Activated CD4-positive, alpha-beta T cell treated with anti-CD3 and anti-CD28 coated beads for 24 hours (primary cell): ENCODE data around the gene OR2T2.
"Not testable (repeated sequence)": the region's sequence is repeated elsewhere in the genome, so short reads cannot be mapped to it uniquely, and the experiment has no call there.

ENCODE experiments used
- DNase-seq, 2 donors: peaks; one replicate each; pipeline ENCODE4 v3.0.0-alpha.2; 2020; ENCODE audit warnings: low read depth in 2 of 2

OR2T2 gene

GRCh38 chr1:248445399-248445798, at the start of gene OR2T2:
TSS of gene OR2T2 (plus strand) at chr1:248445637. CDS start at chr1:248452798, 7,161 bp downstream.
- DNase-seq: not testable (repeated sequence)

- no peak for DNase-seq
Measured at GRCh38 chr1:248402748-248403147, 42.7 kb upstream of the OR2T2 start, which contains the start of gene OR2T1. TSS of gene OR2T1 (plus strand) at chr1:248403048. CDS start at chr1:248406148, 3,100 bp downstream.

GRCh38 chr1:248404024-248404423, 41.4 kb upstream of the OR2T2 start:
- no peak for DNase-seq

- DNase-seq: no peak
Measured at GRCh38 chr1:248406721-248407692, 38.4 kb upstream of the OR2T2 start.

- no peak for DNase-seq
Measured at GRCh38 chr1:248416226-248416625, 29.2 kb upstream of the OR2T2 start.

- DNase-seq: no peak
Measured at GRCh38 chr1:248417854-248418253, 27.6 kb upstream of the OR2T2 start.

GRCh38 chr1:248421384-248421783, 24.1 kb upstream of the OR2T2 start:
- no peak for DNase-seq

GRCh38 chr1:248427526-248428191, 17.8 kb upstream of the OR2T2 start:
- DNase-seq: not testable (repeated sequence)

- not testable (repeated sequence) for DNase-seq
Measured at GRCh38 chr1:248428192-248428533, 17.3 kb upstream of the OR2T2 start.

GRCh38 chr1:248431683-248432082, 13.8 kb upstream of the OR2T2 start:
- not testable (repeated sequence) for DNase-seq

- not testable (repeated sequence) for DNase-seq
Measured at GRCh38 chr1:248432201-248432600, 13.2 kb upstream of the OR2T2 start.

- DNase-seq: not testable (repeated sequence)
Measured at GRCh38 chr1:248433811-248434415, 11.5 kb upstream of the OR2T2 start.

GRCh38 chr1:248434913-248435312, 10.5 kb upstream of the OR2T2 start:
- not testable (repeated sequence) for DNase-seq

- DNase-seq: not testable (repeated sequence)
Measured at GRCh38 chr1:248436303-248436702, 9.1 kb upstream of the OR2T2 start.

GRCh38 chr1:248438668-248439067, 6.8 kb upstream of the OR2T2 start:
- not testable (repeated sequence) for DNase-seq

GRCh38 chr1:248439283-248439682, 6.2 kb upstream of the OR2T2 start:
- not testable (repeated sequence) for DNase-seq

GRCh38 chr1:248442500-248443277, 2.7 kb upstream of the OR2T2 start:
- DNase-seq: not testable (repeated sequence)

GRCh38 chr1:248444603-248445002, 834 bp upstream of the OR2T2 start:
- DNase-seq: not testable (repeated sequence)

- DNase-seq: not testable (repeated sequence)
Measured at GRCh38 chr1:248448409-248449074, 3.1 kb downstream of the OR2T2 start.

- not testable (repeated sequence) for DNase-seq
Measured at GRCh38 chr1:248449821-248450465, 4.5 kb downstream of the OR2T2 start.
